Measurements from ENCODE around the gene SLC4A4.
"Not testable (repeated sequence)": the region's sequence is repeated elsewhere in the genome, so short reads cannot be mapped to it uniquely, and the experiment has no call there.

The SLC4A4 gene

DNA sequence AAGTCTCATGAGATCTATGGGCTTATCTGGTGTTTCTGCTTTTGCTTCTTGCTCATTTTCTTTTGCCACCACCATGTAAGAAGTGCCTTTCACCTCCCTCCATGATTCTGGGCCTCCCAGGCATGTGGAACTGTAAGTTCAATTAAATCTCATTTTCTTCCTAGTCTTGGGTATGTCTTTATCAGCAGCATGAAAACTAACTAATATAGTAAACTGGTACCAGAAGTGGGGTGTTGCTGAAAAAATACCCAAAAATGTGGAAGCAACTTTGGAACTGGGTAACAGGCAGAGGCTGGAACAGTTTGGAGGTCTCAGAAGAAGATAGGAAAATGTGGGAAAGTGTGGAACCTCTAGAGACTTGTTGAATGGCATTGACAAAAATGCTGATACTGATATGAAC is 70.1 kb downstream of the SLC4A4 start:
- not testable (repeated sequence) for DNase-seq (ENCODE audit: low read depth in 2 of 2)

DNA sequence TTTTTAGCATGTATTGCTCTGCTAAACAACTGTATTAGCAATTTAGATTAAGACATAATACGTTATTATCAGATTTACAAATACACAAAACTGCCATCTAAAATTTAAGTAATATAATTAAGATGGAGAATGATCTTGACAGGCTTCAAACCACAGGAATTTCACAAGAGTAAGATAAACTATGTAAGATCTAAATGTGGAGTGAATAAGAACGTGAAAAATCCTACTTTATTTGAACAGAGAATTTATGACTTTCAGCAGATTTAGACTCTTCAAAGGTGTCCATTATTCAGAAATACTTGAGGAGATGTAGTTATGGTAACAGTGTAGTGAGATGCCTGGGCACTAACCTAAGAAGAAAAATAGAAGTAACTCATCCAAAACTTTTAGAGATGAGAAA is 73.2 kb downstream of the SLC4A4 start:
- DNase-seq (ENCODE audit: low read depth in 2 of 2) = no peak

DNA sequence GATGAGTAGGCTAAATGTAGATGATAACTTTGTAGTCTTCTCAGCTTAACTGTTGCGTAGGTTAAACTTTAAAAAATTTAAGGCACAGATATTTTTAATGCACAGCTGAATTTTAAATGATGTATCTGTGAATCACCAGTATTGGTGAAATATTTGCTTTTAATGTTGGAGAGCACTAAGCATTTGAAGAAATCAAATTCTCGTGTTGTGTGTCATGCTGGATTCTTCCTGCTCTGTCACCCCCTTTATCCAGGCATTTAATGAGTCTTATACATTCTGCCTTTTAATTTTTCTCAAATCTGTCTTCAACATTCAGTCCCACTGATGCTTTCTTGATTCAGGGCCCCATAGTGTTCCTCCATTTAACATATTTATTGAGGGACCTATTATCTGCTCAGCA is 76.7 kb downstream of the SLC4A4 start:
- DNase-seq (ENCODE audit: low read depth in 2 of 2) = no peak

GRCh38 chr4:71417150-71417549 is 78.3 kb downstream of the SLC4A4 start:
- no peak for DNase-seq (ENCODE audit: low read depth in 2 of 2)

DNA sequence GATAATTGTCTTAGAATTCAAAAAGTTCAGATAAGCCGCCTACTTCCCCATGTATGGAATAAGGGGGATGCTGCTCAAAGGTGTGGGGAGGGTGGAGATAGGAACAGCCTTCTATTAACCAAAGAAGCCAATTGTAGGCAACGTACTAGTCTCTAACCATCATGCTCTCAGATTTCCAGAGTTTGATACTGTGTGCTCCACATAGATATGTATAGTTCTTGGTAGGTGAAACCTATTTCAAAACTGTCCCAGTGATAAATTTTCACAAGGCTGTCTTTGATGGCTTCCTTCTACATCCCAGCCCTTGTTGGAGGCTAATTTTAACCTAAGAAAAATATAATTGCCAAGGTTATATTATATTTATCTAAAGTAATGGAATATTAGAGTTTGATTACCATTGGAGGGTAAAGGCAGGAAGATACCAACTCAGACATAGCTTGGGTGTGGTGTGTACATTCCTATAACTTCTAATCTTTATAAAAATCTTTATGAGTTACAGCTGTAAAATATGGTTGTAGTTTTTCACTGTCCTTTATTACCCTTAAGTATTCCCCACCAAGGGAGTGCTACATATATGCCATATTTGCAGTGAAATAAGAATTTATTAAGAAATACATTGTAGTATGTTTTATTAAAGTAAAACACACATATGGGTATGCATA is 87.7 kb downstream of the SLC4A4 start:
- DNase-seq (ENCODE audit: low read depth in 2 of 2) = no peak

GRCh38 chr4:71429106-71429505 is 90.3 kb downstream of the SLC4A4 start:
- no peak for DNase-seq (ENCODE audit: low read depth in 2 of 2)

GRCh38 chr4:71429962-71430361 is 91.1 kb downstream of the SLC4A4 start:
- DNase-seq (ENCODE audit: low read depth in 2 of 2) = no peak

DNA sequence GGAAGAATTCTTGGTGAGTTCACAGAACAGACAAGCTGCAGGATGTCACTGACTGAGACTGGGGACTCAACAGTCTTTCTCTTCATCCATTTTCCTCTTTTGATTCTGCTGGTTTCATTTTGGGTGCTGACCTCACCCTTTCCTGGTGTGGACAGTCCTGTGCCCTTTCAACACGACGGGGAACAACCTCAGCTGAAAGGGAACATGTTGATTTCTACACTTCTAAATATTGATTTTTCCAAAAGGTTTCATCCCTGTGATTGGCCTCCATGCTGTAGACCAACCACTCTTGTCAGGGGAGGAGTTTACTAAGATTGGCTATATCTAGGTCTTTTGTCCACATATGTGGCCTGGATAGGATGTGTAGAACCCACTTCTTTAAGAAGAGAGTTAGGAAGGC is 91.8 kb downstream of the SLC4A4 start:
- no peak for DNase-seq (ENCODE audit: low read depth in 2 of 2)

DNA sequence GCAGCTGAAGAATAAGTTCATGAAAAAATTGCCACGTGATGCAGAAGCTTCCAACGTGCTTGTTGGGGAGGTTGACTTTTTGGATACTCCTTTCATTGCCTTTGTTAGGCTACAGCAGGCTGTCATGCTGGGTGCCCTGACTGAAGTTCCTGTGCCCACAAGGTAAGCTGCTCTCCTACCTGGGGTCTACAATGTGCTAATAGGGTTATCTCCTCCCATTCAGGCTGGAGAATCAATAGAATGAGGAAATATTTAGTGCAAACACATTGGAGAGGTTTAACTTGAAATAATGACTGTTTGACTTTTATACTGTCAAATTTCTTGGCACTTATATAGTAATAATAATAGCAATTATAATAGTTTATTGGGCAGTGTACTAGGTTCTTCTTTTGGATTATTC is 101.8 kb downstream of the SLC4A4 start:
- no peak for DNase-seq (ENCODE audit: low read depth in 2 of 2)

- no peak for DNase-seq (ENCODE audit: low read depth in 2 of 2)
Measured at GRCh38 chr4:71441186-71442169, 102.7 kb downstream of the SLC4A4 start.

GRCh38 chr4:71442336-71442735 is 103.5 kb downstream of the SLC4A4 start:
- DNase-seq (ENCODE audit: low read depth in 2 of 2) = no peak

DNA sequence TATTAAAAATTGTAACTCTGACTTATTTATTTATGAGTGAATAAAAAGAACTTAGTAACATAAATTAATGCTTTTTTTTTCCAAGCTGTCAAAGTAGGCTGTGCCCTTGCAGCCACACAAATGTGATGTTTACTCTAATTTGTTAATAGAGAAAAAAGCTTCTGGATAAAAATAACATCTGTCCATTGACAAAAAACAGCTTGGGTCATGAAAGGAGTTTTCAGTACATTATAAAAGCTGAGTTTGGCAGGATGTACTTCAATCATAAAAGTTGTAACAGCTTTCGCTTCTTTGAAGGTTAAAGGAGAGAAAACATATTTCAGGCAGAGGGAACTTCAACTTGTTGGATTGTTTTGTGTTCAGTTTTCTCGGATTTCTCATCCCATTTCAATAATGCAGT is 105.6 kb downstream of the SLC4A4 start:
- no peak for DNase-seq (ENCODE audit: low read depth in 2 of 2)

- no peak for DNase-seq (ENCODE audit: low read depth in 2 of 2)
Measured at GRCh38 chr4:71445811-71446210, 107.0 kb downstream of the SLC4A4 start.

DNA sequence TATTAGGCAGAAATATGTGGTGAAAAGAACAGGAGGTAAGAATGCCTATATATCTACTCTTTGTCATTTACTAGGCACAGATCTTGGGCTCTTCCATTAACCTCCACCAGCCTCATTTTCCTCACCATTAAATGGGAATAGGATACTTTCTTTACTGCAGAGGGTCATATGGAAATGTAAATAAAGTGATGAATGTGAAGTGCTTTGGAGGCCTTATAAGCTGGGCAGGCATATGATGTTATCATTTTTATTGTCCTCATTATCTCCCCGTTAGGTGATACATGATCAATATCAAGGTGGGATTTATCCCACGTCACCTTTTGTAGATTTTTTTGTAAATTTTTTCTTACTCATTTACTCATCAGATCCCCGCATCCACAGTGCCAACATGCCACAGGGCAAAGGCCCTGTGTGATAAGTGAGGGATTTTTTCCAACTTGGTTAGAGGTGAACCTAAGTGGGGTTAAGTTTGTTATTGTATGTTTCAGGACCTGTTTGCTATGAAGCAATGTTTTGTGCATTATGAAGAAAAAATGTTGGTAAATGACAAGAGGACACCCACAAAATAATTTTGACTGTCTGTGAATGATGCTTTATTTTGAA is 107.8 kb downstream of the SLC4A4 start:
- DNase-seq (ENCODE audit: low read depth in 2 of 2) = no peak

- no peak for DNase-seq (ENCODE audit: low read depth in 2 of 2)
Measured at GRCh38 chr4:71449040-71449439, 110.2 kb downstream of the SLC4A4 start.

- DNase-seq (ENCODE audit: low read depth in 2 of 2) = no peak
Measured at GRCh38 chr4:71449878-71450277, 111.1 kb downstream of the SLC4A4 start.

- no peak for DNase-seq (ENCODE audit: low read depth in 2 of 2)
Measured at GRCh38 chr4:71453531-71453930, 114.7 kb downstream of the SLC4A4 start.

DNA sequence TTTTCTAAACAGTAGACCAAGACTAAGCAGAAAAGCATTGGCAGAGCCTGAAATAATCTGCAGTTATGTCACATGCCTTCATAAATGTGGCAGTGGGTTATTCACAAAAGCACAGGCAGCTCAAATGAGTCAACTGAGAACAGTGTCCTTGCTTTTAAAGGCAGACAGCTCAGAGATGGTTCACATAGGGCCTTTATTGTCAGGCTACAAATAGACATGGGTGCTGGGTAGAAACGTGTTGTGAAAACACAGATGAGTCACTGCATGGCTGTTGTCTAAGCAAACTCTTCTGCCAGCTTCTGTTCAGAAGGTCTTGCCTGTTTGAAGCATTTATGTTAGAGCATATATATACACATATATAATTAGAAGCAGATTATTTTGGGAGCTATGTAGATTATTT is 118.0 kb downstream of the SLC4A4 start:
- no peak for DNase-seq (ENCODE audit: low read depth in 2 of 2)

- DNase-seq (ENCODE audit: low read depth in 2 of 2) = no peak
Measured at GRCh38 chr4:71460371-71460770, 121.6 kb downstream of the SLC4A4 start.

- no peak for DNase-seq (ENCODE audit: low read depth in 2 of 2)
Measured at GRCh38 chr4:71461422-71461821, 122.6 kb downstream of the SLC4A4 start.

DNA sequence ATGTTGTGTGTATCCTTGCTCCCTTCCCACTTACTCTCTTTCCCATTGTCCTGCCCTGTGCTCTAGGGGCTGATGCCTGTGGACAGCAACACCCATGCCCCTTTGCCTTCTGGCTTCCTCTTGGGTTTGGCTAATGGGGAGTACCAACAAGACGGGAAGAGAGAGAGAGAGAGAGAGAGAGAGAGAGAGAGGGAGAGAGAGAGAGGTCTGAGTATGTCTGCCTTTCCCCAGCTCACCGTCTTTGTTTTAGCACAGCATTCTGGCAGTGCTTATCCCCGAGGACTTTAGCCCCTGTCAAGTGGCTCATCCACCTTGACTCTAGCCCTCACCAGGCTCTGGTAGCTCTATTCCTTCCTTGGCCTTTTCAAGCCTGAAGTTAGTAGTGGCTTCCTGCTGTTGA is 128.0 kb downstream of the SLC4A4 start:
- DNase-seq (ENCODE audit: low read depth in 2 of 2) = no peak

- DNase-seq (ENCODE audit: low read depth in 2 of 2) = no peak
Measured at GRCh38 chr4:71468116-71468710, 129.4 kb downstream of the SLC4A4 start.
